ENCODE data around the gene ERVV-1. TPM values are rescaled to one million over a fixed set of nuclear protein-coding genes. Genes with fewer than 3 reads are reported as not detected.
"Not testable (repeated sequence)": the region's sequence is repeated elsewhere in the genome, so short reads cannot be mapped to it uniquely, and the experiment has no call there.

The ERVV-1 gene, protein sequence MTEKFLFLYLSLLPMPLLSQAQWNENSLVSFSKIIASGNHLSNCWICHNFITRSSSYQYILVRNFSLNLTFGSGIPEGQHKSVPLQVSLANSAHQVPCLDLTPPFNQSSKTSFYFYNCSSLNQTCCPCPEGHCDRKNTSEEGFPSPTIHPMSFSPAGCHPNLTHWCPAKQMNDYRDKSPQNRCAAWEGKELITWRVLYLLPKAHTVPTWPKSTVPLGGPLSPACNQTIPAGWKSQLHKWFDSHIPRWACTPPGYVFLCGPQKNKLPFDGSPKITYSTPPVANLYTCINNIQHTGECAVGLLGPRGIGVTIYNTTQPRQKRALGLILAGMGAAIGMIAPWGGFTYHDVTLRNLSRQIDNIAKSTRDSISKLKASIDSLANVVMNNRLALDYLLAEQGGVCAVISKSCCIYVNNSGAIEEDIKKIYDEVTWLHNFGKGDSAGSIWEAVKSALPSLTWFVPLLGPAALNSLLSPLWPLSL
- polyA plus RNA-seq (ENCODE audit: insufficient read length in 4 of 4), result under 1 TPM in 2 of 4 donors, not detected in 2; 0.16 to 0.18 TPM

DNA sequence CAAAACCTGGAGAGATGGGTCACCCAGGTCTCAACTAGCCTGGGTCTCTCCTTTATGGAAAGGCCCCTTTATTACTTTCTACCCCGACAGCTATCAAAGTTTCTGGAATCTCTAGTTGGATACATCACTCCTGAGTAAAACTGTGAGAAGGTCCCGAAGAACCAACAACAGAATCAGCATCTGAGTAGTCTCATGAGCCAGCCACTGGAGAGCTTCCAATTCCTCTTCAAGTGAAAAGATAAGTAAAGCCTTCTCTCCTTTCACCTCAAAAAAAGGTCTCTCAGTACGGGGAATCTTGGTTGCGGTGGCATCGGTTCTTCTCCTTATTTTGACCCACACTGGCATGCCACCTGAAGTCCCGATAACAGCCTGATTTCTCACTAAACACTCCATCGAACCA is at the start of gene ERVV-1:
TSS of gene ERVV-1 (plus strand) at position 301 of the 400 bp plus-strand sequence. CDS start 170 bp downstream, outside the sequence.
- DNase-seq (ENCODE audit: low read depth in 4 of 4, low spot score in 3 of 4), result no peak

DNA sequence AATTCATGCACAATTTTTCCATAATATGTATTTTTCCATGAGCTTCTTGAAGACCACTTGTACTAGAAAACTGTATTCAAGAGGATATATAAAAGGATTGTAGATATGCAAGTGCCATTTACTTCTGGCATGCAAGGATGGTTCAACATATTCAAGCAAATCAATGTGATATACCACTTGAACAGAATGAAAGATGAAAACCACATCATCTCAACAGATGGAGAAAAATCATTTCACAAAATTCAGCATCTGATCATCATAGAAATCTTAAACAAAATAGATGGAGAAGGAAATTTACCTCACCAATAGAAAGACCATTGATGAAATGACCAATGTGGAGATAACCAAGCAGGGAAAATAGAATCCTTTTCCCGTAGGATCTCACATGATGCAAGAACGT is 45.9 kb upstream of the ERVV-1 start:
- DNase-seq (ENCODE audit: low read depth in 4 of 4, low spot score in 3 of 4), result no peak

DNA sequence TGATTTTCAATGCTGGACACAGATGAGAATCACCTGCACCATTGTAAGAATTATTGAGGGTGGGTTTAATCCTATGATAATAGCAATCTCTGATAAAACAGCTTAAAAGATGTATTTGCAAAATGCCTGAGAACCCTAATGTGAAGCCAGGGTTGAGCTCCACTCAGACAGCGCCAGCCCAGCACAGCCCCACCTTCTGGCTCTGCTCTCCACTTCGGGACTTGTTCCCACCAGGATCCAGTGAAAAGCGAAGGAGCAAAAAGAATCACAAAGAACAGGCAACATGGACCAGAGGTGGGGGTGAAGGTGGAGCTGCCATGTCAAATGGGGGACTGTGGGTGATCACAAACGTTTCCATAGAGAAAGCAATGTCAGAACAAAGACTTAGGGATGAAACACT is 32.4 kb upstream of the ERVV-1 start:
- DNase-seq (ENCODE audit: low read depth in 4 of 4, low spot score in 3 of 4), result no peak

DNA sequence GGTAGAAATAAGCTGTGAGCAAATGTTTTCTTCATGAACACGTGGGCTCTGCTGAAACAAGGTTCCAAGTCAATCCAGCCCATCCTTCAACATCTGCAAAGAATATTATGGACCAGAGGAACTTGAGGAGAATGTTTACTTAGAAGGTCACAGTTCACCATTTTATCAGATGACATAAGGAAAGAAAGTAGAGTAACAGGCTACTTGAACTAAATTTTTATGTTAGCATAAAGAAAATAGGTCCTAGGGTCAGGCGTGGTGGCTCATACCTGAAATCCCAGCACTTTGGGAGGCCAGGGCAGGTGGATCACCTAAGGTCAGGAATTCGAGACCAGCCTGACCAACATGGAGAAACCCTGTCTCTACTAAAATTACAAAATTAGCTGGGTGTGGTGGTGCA is 30.6 kb upstream of the ERVV-1 start:
- not testable (repeated sequence) for DNase-seq (ENCODE audit: low read depth in 4 of 4, low spot score in 3 of 4)

DNA sequence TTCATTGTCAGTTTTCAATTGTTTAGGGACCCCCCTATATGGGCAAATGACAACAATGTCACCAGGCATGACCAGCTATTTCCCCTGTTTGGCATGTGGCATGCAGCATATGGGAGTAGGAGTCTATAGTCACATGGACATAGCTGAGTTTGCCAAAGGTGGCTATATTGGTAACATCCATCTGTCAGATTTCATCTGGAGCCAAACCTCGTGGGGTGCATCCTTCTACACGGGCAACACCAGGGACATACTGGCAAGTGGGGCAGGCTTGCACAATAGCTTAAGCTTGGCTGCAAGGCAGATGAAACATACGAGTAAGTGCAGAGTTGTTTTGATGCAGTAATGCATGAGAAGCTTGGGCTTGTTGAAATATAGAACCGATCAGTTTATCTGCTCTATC is 26.5 kb upstream of the ERVV-1 start:
- no peak for DNase-seq (ENCODE audit: low read depth in 4 of 4, low spot score in 3 of 4)

DNA sequence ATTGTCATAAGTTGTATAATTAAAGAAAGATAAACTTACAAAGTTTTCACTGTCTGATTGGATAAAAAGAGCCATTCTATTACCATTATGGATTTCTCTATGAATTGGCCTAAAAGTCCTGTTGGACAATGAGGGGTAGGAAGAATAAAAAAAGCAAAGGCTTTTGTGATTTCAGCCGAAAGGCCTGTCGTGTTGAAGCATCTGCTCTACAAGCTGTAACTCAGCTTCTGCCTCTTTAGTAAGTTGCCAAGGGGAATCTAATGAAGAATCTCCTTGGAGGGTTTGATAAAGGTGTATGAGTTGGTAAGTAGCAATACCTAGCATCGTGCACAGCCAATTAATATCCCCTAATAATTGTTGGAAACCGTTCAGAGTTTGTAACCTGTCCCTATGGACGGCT is 25.2 kb upstream of the ERVV-1 start:
- no peak for DNase-seq (ENCODE audit: low read depth in 4 of 4, low spot score in 3 of 4)

DNA sequence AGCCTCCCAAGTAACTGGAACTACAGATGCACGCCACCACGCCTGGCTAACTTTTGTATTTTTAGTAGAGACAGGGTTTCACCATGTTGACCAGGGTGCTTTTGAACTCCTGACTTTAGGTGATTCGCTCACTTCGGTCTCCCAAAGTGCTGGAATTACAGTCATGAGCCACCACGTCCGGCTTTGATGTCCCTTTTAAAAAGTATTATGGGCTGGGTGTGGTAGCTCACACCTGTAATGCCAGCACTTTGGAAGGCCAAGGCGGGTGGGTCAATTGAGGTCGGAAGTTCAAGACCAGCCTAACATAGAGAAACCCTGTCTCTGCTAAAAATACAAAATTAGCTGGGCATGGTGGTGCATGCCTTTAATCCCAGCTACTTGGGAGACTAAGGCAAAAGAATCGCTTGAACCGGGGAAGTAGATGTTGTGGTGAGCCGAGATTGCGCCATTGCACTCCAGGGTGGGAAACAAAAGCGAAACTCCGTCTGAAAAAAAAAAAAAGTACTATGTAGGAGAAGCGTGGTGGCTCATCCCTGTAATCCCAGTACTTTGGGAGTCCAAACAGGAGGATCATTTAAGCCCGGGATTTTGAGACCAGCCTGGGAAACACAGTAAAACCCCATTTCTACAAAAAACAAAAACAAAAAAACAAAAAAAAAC is 22.8 kb upstream of the ERVV-1 start:
- DNase-seq (ENCODE audit: low read depth in 4 of 4, low spot score in 3 of 4), result no peak

DNA sequence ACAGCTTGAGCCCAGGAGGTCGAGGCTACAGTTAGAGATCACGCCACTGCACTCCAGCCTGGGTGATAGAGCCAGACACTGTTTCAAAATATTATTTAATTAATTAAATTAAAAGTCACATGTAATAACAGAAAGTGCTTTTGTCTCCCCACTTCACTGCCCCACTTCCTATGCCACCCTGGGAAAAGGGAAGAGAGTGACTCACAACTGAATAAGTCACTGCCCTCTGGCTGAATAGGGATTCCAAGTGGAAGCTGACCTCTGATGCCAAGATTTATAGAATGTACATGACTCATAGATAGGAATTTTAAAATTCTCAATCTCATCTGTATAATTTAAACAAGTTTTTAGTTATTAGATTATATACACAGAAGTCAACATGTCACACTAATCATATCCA is 22.2 kb upstream of the ERVV-1 start:
- no peak for DNase-seq (ENCODE audit: low read depth in 4 of 4, low spot score in 3 of 4)

DNA sequence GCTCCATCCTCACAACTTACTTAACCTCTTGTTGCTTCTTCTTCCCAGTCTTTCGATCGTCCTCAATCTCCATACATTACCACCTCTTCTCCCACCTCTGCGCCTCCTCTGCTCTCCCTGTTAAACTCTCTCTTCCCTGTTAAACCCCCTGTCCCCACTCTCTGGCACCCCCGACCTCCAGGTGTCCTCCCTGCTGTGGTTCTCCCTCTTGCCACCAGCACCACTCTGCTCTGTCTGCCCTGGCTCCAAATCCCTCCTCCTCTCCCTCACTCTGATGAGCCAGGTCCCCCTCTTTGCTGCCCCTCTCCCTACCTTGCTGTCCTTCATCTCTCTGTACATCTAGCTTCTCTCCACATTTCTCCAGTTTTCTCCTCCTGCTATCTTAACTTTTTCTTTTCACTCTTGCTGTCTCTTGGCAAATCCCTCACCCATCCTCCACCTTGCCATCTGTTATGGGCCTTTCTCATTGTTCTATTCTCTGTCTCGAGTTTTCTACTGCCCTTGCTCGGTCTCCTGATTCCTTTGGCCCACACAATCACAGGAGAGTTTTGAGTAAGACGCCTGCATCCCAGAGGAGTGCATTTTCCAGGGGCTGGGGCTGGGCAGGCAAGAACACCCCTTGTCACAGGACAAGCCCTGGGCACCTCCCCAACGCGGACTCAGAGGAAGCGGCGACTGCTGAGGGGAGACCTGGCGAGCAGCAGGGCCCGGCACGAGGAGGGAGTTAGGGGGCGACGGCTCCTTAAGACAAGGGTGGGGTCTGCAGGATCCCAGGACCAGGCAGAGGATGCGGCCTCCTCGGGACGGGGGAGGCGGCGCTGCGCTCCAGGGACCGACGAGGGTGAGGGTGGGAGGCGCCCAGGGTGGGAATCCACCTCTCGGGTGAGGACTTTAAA is 21.4 kb upstream of the ERVV-1 start:
- DNase-seq (ENCODE audit: low read depth in 4 of 4, low spot score in 3 of 4), result no peak

DNA sequence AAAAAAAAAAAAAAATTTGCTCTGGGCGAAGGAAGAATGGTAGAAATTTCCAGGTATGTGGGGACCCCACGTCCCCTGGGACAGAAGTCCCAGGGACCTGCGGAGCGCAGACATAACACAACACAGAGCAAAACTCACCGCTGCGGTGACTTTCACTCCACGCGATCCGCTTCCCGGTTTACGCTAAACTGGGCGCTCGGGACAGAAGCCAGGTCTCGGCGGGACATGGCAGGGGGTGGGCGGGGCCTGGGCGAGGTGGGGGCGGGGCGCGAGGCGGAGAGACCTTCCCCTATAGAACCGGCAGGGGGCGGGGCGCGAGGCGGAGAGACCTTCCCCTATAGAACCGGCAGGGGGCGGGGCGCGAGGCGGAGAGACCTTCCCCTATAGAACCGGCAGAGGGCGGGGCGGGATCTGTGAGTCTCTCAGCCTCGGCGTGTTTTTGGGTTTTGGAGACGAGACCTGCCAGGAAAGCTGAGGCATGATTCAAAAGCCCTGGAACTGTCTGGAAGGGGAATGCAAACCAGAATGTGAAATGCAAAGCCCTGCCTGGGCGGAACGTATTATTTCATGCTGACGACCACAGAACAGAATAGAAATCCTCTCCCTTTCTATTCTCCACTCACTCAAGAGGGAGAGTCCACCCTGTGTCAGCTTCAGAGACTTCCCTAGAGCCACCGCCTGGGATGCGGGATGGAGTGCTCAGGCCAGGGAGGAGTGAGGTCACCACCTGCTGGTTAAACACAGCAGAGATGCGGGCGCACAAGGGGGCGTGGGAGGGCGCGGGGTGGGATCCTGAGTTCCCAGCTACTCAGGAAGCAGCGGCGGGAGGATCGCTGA is 20.2 kb upstream of the ERVV-1 start:
- DNase-seq (ENCODE audit: low read depth in 4 of 4, low spot score in 3 of 4), result peak; percentile 46 to 68 (median 57)

DNA sequence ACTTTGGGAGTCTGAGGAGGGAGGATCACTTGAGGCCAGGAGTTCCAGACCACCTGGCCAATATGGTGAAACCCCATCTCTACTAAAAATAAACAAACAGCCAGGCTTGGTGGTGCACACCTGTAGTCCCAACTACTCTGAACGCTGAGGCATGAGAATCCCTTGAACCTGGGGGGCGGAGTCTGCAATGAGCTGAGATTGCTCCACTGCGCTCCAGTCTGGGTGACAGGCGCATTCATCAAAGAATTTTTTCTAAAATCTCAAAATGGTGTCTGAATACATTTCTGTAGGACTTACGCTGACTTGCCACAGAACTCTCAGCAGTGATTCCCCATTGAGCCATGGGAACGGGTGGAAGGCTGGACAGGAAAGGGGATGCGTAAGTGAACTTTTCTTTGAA is 18.0 kb upstream of the ERVV-1 start:
- DNase-seq (ENCODE audit: low read depth in 4 of 4, low spot score in 3 of 4), result no peak

DNA sequence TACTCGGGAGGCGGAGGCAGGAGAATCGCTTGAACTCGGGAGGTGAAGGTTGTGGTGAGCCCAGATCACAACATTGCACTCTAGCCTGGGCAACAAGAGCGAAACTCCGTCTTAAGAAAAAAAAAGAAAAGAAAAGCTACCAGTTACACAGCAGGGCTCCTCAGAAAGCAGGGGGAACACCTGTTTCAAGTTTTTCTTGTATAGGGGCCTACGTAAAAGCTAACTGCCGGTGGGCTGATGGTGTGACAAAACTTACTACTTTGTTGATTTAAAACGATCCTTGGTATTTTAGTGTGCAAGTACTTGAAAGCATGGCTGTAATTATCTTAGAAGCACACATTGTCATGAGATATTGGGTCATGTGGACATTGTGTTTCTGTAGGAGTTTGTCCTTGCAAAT is 15.7 kb upstream of the ERVV-1 start:
- DNase-seq (ENCODE audit: low read depth in 4 of 4, low spot score in 3 of 4), result no peak

DNA sequence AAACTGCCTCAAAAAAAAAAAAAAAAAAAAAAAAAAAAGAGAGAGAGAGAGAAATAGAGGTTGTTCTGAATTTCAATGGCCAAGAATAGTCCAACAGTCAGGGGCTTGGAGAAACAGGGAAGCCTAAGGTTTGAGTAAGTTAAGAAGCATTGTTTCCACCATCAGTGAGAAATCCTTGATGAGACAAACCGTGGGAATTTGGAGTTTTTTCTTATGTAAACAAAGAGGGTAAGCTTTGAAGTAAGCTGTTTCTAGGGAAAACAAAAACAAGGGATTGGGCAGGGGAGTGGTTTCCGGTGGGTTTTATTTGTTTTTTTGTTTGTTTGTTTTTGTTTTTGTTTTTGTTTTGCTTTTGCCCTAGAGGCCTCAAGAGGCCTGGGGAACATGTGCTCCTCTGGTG is 11.2 kb upstream of the ERVV-1 start:
- DNase-seq (ENCODE audit: low read depth in 4 of 4, low spot score in 3 of 4), result no peak

DNA sequence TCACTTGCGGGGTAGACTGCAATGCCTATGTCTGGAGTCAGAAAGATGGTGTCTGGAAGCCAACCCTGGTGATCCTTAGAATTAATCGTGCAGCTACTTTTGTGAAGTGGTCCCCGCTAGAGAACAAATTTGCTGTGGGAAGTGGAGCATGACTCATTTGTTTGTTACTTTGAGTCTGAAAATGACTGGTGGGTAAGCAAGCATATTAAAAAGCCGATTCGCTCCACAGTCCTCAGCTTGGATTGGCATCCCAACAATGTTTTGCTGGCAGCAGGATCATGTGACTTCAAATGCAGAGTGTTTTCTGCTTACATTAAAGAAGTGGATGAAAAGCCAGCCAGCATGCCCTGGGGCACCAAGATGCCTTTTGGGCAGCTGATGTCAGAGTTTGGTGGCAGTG is 9.5 kb upstream of the ERVV-1 start:
- DNase-seq (ENCODE audit: low read depth in 4 of 4, low spot score in 3 of 4), result no peak

DNA sequence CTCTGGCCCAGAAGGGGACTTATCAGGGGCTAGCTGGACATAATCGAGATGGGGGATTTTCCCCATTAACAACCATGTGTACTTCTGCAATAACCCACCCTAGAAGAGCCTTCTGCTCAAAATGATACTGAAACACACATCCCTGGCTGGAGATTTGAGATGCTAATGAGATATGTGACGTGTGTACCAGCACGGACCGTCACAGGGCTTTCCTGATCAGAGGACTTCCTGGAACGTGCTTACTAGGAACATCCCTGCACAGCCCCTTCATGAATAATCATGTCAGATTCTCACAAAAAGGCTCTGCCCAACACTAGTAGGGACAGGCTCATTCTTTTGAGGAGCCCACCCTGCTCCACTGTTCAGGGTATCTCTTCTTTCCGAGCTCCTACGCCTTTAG is 6.5 kb upstream of the ERVV-1 start:
- no peak for DNase-seq (ENCODE audit: low read depth in 4 of 4, low spot score in 3 of 4)

DNA sequence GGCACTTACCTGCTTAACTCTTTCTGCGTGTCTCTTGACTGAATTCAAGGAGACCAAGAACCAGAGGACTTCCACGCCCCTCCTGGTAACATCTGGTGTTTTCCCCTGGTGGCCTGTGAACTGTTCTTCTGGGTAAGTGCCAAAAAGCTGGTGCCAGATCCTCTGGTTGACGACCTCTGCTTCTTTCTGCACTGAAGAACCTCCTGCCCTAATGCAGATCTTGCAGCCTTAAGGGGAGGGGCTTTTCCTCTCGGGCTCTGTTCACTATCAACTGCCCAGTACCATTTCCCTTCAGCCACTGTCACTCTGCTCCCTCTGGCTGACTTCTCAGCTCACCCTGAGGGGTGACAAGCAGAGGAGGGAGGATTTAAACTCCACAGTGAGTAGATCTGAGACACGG is 6.1 kb upstream of the ERVV-1 start:
- DNase-seq (ENCODE audit: low read depth in 4 of 4, low spot score in 3 of 4), result no peak

DNA sequence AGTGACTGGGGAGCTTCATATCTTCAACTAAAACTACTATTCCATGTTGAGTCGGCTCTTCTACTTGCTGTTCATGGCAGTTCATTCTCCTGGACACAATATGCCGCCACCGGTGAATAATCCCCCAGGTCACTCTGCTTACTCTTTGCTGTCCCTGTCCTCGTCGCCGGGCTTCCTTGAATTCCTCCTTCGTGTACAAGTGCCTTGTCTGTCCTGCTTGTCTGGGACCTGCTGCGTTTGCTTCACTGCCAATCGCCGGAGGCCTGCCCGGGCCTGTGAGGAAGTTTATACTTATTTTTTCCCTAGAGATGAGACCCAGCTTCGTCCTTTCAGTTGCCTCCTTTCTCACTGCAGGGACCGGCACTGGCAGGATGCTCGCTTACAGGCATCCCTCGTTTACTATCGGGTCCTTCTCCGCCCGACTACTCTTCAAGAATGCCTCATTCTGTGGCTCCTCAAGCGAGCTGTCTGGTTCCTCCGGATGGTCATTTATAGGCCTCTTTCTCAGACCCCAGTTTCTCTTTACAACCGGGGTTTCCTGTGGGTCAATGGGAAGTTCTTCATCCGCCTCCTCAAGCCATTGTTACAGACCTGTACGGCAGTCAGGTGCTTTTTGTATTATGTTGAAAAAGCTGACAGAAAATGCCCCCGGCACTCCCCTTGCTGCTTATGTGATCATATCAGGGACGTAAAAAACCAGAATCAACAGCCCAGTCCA is 5.5 kb upstream of the ERVV-1 start:
- no peak for DNase-seq (ENCODE audit: low read depth in 4 of 4, low spot score in 3 of 4)

DNA sequence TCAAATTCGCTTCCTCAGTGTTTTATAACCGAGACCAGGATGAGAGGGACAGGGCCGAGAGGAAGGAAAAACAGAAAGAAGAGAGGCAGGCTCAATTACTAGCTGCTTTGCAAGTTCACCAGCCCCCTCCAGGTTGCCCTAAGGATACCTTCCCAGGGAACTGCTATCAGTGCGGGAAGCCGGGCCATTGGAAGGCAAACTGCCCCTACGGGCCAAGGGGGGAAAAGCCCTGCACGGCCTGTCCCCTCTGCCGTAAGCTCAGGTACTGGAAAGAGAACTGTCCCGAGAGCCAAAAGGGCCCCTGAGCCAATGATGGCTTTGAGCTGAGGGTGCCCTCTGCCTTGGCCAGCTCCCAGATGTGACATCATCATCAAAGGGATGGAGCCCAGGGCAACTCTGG is 3.2 kb upstream of the ERVV-1 start:
- no peak for DNase-seq (ENCODE audit: low read depth in 4 of 4, low spot score in 3 of 4)

DNA sequence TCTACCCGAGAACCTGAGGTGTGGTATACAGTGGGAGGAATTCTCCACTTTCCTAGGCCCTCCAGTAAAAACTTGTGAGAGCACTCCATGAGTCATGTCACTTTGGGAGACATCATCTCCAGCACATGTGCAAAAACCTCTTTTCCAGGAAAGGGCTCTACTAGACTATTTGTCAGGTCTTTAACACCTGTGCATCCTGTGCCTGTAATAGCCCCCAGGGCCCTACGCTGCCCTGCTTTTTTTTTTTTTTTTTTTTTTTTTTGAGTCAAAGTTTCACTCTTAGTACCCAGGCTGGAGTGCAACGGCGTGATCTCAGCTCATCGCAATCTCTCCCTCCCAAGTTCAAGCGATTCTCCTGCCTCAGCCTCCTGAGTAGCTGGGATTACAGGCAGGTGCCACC is 1.7 kb upstream of the ERVV-1 start:
- DNase-seq (ENCODE audit: low read depth in 4 of 4, low spot score in 3 of 4), result no peak

DNA sequence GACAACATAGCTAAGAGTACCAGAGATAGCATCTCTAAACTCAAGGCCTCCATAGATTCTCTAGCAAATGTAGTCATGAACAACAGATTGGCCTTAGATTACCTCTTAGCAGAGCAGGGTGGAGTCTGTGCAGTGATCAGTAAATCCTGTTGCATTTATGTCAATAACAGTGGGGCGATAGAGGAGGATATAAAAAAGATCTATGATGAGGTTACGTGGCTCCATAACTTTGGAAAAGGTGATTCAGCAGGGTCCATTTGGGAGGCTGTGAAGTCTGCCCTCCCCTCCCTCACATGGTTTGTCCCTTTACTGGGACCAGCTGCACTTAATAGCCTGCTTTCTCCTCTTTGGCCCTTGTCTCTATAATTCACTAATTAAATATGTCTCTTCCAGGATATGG is 1.4 kb downstream of the ERVV-1 start:
- no peak for DNase-seq (ENCODE audit: low read depth in 4 of 4, low spot score in 3 of 4)
